ENCODE results near the gene CLIC5.
A peak's percentile ranks its signal among the peaks of the same experiment; 100 is the strongest.

The CLIC5 gene

DNA sequence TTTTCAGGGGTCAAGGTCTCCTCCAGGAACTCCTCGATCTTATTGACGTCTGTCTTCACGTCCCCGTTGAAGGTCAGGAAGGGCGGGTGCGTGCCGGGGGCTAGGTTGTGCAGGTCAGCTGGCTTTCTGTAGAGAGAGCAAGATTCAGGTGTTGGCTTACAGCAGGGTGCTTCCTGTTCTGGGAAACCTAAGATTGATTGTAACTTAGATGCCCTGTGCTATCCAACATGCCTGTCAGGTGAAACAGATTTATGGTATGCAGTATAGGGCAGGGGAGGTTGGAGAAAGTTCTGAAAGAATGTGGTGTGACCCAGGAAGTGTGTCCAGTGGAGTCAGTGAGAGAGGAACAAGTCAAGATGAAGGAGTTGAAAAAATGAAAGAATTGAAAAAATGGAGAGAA is 66.4 kb downstream of the CLIC5 start:
- TF ChIP-seq, protein P1, sequence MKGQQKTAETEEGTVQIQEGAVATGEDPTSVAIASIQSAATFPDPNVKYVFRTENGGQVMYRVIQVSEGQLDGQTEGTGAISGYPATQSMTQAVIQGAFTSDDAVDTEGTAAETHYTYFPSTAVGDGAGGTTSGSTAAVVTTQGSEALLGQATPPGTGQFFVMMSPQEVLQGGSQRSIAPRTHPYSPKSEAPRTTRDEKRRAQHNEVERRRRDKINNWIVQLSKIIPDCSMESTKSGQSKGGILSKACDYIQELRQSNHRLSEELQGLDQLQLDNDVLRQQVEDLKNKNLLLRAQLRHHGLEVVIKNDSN (IDR thresholded peaks at IDR 0.05) = peak; percentile 33; the same call in 1 of the 2 replicates
- no peak for TF ChIP-seq CREB1 (IDR thresholded peaks at IDR 0.05; ENCODE audit: low read depth)
- TF ChIP-seq TCF12 (IDR thresholded peaks at IDR 0.05; ENCODE audit: low read depth) = peak; percentile 95
- TF ChIP-seq NFIC (IDR thresholded peaks at IDR 0.05) = peak; percentile 74
- peak; percentile 6; the same call in 1 of the 2 replicates for TF ChIP-seq RAD21 (IDR thresholded peaks at IDR 0.05; ENCODE audit: low read depth)
- peak; percentile 93 for TF ChIP-seq TEAD4 (IDR thresholded peaks at IDR 0.05)
- no peak for TF ChIP-seq YY1 (IDR thresholded peaks at IDR 0.05; ENCODE audit: low read depth)
- TF ChIP-seq FOXM1 (IDR thresholded peaks at IDR 0.05; ENCODE audit: borderline replicate concordance, low read depth) = peak; percentile 88; the same call in 1 of the 2 replicates
- TF ChIP-seq EP300 (IDR thresholded peaks at IDR 0.05; ENCODE audit: borderline replicate concordance) = peak; percentile 96
- TF ChIP-seq, protein P2, sequence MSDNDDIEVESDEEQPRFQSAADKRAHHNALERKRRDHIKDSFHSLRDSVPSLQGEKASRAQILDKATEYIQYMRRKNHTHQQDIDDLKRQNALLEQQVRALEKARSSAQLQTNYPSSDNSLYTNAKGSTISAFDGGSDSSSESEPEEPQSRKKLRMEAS (IDR thresholded peaks at IDR 0.05) = peak; percentile 61
- TF ChIP-seq, protein P3, sequence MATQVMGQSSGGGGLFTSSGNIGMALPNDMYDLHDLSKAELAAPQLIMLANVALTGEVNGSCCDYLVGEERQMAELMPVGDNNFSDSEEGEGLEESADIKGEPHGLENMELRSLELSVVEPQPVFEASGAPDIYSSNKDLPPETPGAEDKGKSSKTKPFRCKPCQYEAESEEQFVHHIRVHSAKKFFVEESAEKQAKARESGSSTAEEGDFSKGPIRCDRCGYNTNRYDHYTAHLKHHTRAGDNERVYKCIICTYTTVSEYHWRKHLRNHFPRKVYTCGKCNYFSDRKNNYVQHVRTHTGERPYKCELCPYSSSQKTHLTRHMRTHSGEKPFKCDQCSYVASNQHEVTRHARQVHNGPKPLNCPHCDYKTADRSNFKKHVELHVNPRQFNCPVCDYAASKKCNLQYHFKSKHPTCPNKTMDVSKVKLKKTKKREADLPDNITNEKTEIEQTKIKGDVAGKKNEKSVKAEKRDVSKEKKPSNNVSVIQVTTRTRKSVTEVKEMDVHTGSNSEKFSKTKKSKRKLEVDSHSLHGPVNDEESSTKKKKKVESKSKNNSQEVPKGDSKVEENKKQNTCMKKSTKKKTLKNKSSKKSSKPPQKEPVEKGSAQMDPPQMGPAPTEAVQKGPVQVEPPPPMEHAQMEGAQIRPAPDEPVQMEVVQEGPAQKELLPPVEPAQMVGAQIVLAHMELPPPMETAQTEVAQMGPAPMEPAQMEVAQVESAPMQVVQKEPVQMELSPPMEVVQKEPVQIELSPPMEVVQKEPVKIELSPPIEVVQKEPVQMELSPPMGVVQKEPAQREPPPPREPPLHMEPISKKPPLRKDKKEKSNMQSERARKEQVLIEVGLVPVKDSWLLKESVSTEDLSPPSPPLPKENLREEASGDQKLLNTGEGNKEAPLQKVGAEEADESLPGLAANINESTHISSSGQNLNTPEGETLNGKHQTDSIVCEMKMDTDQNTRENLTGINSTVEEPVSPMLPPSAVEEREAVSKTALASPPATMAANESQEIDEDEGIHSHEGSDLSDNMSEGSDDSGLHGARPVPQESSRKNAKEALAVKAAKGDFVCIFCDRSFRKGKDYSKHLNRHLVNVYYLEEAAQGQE (IDR thresholded peaks at IDR 0.05; ENCODE audit: low read depth) = no peak
- no peak for TF ChIP-seq EGR1 (IDR thresholded peaks at IDR 0.05)
- TF ChIP-seq TAF1 (IDR thresholded peaks at IDR 0.05; ENCODE audit: low read depth) = no peak
- 0 out of 2 replicates have a peak, but pooled peaks have one; percentile 1 for TF ChIP-seq CEBPB (IDR thresholded peaks at IDR 0.05)
- no peak for TF ChIP-seq ZBTB7A (IDR thresholded peaks at IDR 0.05; ENCODE audit: low read depth)

DNA sequence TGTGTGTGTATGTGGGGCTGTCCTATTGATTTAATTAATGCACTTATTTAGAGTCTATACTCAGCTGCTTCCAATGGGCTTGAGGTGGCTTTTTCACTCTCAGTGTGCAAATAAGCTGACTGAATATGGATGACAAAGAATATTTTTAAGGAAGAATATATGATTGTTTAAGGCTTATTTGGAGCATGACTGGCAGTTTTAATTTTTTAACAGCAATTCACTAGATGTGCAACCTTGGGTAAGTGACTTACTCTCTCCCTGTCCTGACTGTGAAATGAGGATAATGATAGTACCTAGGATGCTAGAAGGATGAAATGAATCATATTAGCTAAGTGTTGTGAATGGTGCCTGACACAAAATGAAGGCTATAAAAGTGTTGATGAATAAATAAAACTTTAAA is 67.9 kb downstream of the CLIC5 start:
- TF ChIP-seq YY1 (IDR thresholded peaks at IDR 0.05; ENCODE audit: low read depth) (no peak), ZBTB7A (IDR thresholded peaks at IDR 0.05; ENCODE audit: low read depth) (no peak), TCF12 (IDR thresholded peaks at IDR 0.05; ENCODE audit: low read depth) (no peak), RAD21 (IDR thresholded peaks at IDR 0.05; ENCODE audit: low read depth) (no peak), EP300 (IDR thresholded peaks at IDR 0.05; ENCODE audit: borderline replicate concordance) (no peak), NFIC (IDR thresholded peaks at IDR 0.05) (no peak), TAF1 (IDR thresholded peaks at IDR 0.05; ENCODE audit: low read depth) (no peak), EGR1 (IDR thresholded peaks at IDR 0.05) (no peak), TEAD4 (IDR thresholded peaks at IDR 0.05) (no peak), CEBPB (IDR thresholded peaks at IDR 0.05) (no peak), CREB1 (IDR thresholded peaks at IDR 0.05; ENCODE audit: low read depth) (no peak)
- TF ChIP-seq, protein P3 (IDR thresholded peaks at IDR 0.05; ENCODE audit: low read depth) = no peak
- TF ChIP-seq, protein P1 (IDR thresholded peaks at IDR 0.05) = no peak

DNA sequence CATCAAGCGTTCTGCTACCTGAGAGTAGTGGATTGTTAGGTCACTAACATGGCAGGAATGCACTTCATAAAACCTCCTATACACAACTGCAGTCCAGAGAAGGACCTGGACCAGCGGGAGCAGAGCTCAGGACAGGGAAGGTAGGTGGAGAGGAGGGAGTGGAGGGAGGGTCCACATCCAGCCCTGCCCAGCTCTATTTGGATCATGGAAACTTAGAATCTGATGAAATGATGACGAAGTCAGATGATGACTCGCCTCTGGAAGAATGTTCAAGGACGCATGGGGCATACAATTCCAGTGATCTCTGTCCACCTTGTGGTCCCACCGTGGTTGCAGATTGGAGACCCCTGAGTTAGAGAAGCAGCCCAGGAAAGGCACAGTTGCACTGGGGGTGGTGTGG is 68.8 kb downstream of the CLIC5 start:
- no peak for TF ChIP-seq CREB1 (IDR thresholded peaks at IDR 0.05; ENCODE audit: low read depth)
- TF ChIP-seq TEAD4 (IDR thresholded peaks at IDR 0.05) = 0 out of 2 replicates have a peak, but pooled peaks have one; percentile 9

DNA sequence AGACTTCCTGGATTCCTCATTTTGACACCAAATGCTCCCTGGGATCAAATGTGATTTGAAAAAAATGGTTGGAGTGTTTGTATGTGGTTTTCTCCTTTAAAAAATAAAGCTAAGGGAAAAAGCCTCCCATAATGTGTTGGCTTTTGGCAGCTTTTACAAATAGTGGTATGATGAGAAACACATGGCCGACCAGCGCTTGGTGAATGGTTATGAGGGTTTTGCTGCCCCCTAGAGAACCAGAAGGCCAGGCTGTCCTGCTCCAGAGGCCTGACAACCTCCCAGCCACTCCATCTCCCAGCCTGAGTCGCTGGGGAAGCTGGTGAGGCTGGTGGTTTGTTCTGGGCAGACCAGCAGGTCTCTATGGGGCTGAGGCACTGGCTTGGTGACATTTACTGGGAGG is 69.3 kb downstream of the CLIC5 start:
- no peak for TF ChIP-seq FOXM1 (IDR thresholded peaks at IDR 0.05; ENCODE audit: borderline replicate concordance, low read depth)
- no peak for TF ChIP-seq NFIC (IDR thresholded peaks at IDR 0.05)
- TF ChIP-seq CREB1 (IDR thresholded peaks at IDR 0.05; ENCODE audit: low read depth) = no peak
- TF ChIP-seq RAD21 (IDR thresholded peaks at IDR 0.05; ENCODE audit: low read depth) = peak; percentile 18; the same call in 1 of the 2 replicates
- TF ChIP-seq CEBPB (IDR thresholded peaks at IDR 0.05) = no peak
- TF ChIP-seq, protein P2 (IDR thresholded peaks at IDR 0.05) = no peak

DNA sequence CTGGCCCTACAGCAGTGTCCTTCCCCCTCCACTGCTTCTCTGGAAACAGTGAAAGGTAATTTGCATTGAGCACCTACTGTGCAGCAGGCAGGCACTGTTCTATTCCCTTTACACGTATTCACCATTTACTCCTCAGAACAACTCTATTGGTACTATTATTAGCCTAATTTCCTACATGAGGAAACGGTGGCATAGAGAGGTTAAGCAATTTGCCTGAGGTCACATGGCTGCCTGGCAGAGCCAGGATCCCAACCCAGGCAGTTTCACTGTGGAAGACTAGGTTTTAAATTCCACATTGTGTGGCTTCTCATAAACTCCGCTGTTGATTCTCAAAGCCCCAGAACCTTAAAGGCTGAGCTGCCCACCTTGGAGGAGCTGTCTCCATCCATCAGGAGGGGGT is 72.7 kb downstream of the CLIC5 start:
- TF ChIP-seq TAF1 (IDR thresholded peaks at IDR 0.05; ENCODE audit: low read depth) = no peak

DNA sequence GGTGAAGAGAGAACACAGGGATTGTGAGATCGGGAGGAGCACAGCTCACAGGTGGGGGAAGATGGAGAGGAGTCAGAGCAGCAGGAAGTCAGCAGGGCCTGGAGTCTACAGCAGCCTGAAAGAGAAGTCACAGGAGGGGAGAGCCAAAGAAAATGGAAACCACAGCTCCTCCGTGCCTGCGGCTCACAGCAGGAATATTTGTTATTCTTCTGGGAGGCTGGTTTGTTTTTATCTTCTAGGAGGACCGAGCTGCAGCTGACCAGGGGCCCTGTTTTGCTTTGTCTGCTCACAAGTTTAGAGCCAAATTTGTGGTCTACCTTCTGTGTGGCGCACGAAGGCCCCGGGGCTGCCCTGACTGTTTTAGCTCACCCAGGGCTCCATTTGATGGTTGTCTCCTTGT is 81.8 kb downstream of the CLIC5 start:
- TF ChIP-seq, protein P3 (IDR thresholded peaks at IDR 0.05; ENCODE audit: low read depth) = no peak
- TF ChIP-seq CEBPB (IDR thresholded peaks at IDR 0.05) (no peak), ZBTB7A (IDR thresholded peaks at IDR 0.05; ENCODE audit: low read depth) (no peak), FOXM1 (IDR thresholded peaks at IDR 0.05; ENCODE audit: borderline replicate concordance, low read depth) (no peak), TEAD4 (IDR thresholded peaks at IDR 0.05) (no peak), EGR1 (IDR thresholded peaks at IDR 0.05) (no peak), TCF12 (IDR thresholded peaks at IDR 0.05; ENCODE audit: low read depth) (no peak), TAF1 (IDR thresholded peaks at IDR 0.05; ENCODE audit: low read depth) (no peak), RAD21 (IDR thresholded peaks at IDR 0.05; ENCODE audit: low read depth) (no peak), EP300 (IDR thresholded peaks at IDR 0.05; ENCODE audit: borderline replicate concordance) (no peak)
- TF ChIP-seq, protein P1 (IDR thresholded peaks at IDR 0.05) = no peak
